Peyer's patch (tissue), 4 donors: Measurements from ENCODE around the gene NCF1. TPM values are rescaled to one million over a fixed set of nuclear protein-coding genes. Genes with fewer than 3 reads are reported as not detected.
"Not testable (repeated sequence)": the region's sequence is repeated elsewhere in the genome, so short reads cannot be mapped to it uniquely, and the experiment has no call there.

ENCODE experiments used
- DNase-seq, 3 donors: peaks; one replicate each; pipeline ENCODE4 v3.0.0-alpha.2; 2017 to 2019
- H3K27ac ChIP-seq, 4 donors: fragments of 200-600 bp; sonication (generic); one replicate each; pipeline ENCODE4 v1.5.1; 2016 to 2019
- H3K27me3 ChIP-seq, 2 donors: fragments of 200-600 bp; sonication (generic); one replicate each; pipeline ENCODE4 v1.5.1; 2019
- H3K36me3 ChIP-seq, 3 donors: fragments of 200-600 bp; sonication (generic); one replicate each; pipeline ENCODE4 v1.5.1; 2016 to 2019
- H3K4me1 ChIP-seq, 4 donors: fragments of 200-600 bp; sonication (generic); one replicate each; pipeline ENCODE4 v1.5.1; 2016 to 2019
- H3K4me3 ChIP-seq, 4 donors: fragments of 200-600 bp; sonication (generic); 1 replicate in 3 of 4; 2 replicates in 1 of 4; pipeline ENCODE4 v1.5.1; 2016 to 2019; ENCODE audit warnings: mild to moderate bottlenecking in 1 of 4
- H3K9me3 ChIP-seq, 4 donors: fragments of 200-600 bp; sonication (generic); one replicate each; pipeline ENCODE4 v1.5.1; 2016 to 2019; ENCODE audit warnings: mild to moderate bottlenecking in 1 of 4
- total RNA-seq, 4 donors: library from RNA; depleted of rRNA; stranded (reverse); fragments of >200 nt; gene quantifications; one replicate each; pipeline ENCODE4 v1.1.0, GENCODE V29; 2016

NCF1 gene
- total RNA-seq, 4 donors from 2014 or later: 1.8 to 46.2 (median 4.2) TPM

DNA sequence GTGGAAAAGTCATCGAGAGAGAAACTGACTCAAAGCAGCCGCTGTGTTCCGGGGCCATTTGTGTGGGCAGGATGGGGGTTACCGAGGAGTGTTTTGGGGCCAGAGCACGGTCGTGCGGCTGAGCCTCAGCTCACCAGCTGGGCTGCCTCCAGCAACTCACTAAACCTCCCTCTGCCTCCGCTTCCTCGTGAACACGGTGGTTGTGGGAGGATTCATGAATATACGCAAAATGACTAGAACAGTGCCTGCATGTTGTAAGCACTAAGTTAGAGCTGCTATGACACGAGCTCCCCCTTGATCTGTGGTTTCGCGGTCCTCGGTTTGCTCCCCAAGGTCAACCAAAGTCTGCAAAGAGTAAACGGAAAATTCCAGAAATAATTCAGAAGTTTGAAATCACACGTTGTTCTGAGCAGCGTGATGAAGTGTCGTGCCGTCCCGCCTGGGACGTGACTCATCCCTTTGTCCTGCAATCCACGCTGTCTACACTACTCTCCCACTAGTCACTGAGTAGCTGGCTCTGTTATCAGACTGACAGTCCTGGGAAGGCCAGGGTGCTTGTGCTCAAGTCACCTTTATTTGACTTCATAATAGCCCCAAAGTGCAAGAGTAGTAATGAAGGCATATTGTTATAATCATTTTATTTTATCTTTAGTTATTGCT lies 46.5 kb downstream of the NCF1 start:
- not testable (repeated sequence) for DNase-seq, H3K36me3 ChIP-seq, H3K4me1 ChIP-seq, H3K27ac ChIP-seq, H3K27me3 ChIP-seq, H3K4me3 ChIP-seq, H3K9me3 ChIP-seq

GRCh38 chr7:74821259-74821658 lies 47.4 kb downstream of the NCF1 start:
- not testable (repeated sequence) for DNase-seq, H3K4me3 ChIP-seq, H3K27me3 ChIP-seq, H3K4me1 ChIP-seq, H3K36me3 ChIP-seq, H3K9me3 ChIP-seq, H3K27ac ChIP-seq

DNA sequence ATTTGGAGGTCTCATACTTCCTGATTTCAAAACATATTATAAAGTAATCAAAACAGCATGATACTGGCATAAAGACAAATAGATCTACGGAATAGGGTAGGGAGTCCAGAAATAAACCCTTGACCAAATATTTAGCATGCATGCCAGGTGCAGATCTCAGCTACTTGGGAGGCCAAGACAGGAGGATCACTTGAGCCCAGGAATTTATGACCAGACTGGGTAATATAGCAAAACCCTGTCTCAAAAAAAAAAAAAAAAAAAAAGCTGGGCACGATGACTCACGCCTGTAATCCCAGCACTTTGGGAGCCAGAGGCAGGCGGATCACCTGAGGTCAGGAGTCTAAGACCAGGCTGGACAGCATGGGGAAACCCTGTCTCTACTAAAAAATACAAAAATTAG lies 56.1 kb downstream of the NCF1 start:
- H3K36me3 ChIP-seq, H3K27ac ChIP-seq, H3K4me1 ChIP-seq, H3K27me3 ChIP-seq, H3K4me3 ChIP-seq, H3K9me3 ChIP-seq, DNase-seq: not testable (repeated sequence)

- H3K4me3 ChIP-seq, H3K27me3 ChIP-seq, DNase-seq, H3K4me1 ChIP-seq, H3K36me3 ChIP-seq, H3K27ac ChIP-seq, H3K9me3 ChIP-seq: not testable (repeated sequence)
These were observed 56.6 kb downstream of the NCF1 start for GRCh38 chr7:74830411-74830810.

Other genes with a start within 250 kb of the NCF1 start
- 100 to 1,000 TPM; 168 to 347 (median 193) TPM for gene GTF2I, start 116.3 kb upstream of the NCF1 start, total RNA-seq
- 10 to 100 TPM; 14.9 to 46.2 (median 24.2) TPM for gene GTF2IRD2, start 77.6 kb downstream of the NCF1 start, total RNA-seq
- gene CASTOR2, start 190.7 kb downstream of the NCF1 start, total RNA-seq: 10 to 100 TPM in 3 of 4 donors, 1 to 10 TPM in 1; 6.6 to 36.8 (median 23.2) TPM